Bronchial epithelial cell (primary cell): Measurements from ENCODE around the gene RPP40. TPM values are rescaled to one million over a fixed set of nuclear protein-coding genes. Genes with fewer than 3 reads are reported as not detected.

Experiments used
- DNase-seq: peaks from one replicate; pipeline ENCODE4 v3.0.0-alpha.2; 2010; ENCODE audit warnings: low read depth
- FAIRE-seq: peaks from 2 replicates; lab custom pipeline; 2011; peaks lifted over from hg19 to GRCh38; lab: Jason Lieb, UNC
- H3K27me3 ChIP-seq: 2 replicates; pipeline ENCODE4 v1.5.1; 2011; ENCODE audit warnings: low read length; ENCODE audit not compliant: control insufficient read depth, insufficient read depth
- H3K36me3 ChIP-seq: 2 replicates; pipeline ENCODE4 v1.5.1; 2011; ENCODE audit warnings: low read length; ENCODE audit not compliant: control insufficient read depth, insufficient read depth
- H3K4me3 ChIP-seq: 2 replicates; pipeline ENCODE4 v1.5.1; 2011; ENCODE audit warnings: mild to moderate bottlenecking, low read depth, low read length, control low read depth
- CTCF ChIP-seq: IDR thresholded peaks from 2 replicates; pipeline ENCODE4 v1.5.1; 2011; ENCODE audit warnings: mild to moderate bottlenecking, moderate library complexity, low read length, control low read depth, inconsistent platforms; ENCODE audit not compliant: insufficient read depth, severe bottlenecking
- total RNA-seq: library from RNA; depleted of rRNA; stranded (reverse); fragments of >200 nt; gene quantifications from 2 replicates; pipeline ENCODE4 v1.2.1, GENCODE V29; 2014

The RPP40 gene
- total RNA-seq, 1 donor from 2014 or later: 10.3 TPM

DNA sequence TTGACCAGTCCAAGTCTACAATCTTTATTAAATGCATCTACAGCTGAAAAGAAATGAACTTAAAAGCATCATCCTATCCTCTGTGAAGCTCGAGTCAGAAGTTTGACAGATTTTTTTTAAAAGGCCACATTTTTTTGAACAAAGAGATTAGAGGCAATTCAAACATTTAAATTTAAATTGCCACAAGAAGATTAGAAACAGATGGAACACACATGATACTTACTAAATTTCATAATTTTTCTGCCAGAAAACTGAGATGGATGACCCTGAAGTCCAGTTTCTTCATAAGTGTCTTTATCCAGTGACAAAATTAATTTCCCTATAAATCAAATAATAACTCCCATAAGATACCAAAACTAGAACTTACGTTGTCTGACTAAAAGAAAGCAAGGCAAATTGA is 4.3 kb downstream of the RPP40 start:
- Histone ChIP-seq H3K4me3 (no peak overlapping the region), H3K36me3 (peaks cover 5% of the 10 kb centered on the region), H3K27me3 (no peaks in the 10 kb centered on the region)
- no peak for TF ChIP-seq CTCF
- DNase-seq (no peak), FAIRE-seq (no peak)

DNA sequence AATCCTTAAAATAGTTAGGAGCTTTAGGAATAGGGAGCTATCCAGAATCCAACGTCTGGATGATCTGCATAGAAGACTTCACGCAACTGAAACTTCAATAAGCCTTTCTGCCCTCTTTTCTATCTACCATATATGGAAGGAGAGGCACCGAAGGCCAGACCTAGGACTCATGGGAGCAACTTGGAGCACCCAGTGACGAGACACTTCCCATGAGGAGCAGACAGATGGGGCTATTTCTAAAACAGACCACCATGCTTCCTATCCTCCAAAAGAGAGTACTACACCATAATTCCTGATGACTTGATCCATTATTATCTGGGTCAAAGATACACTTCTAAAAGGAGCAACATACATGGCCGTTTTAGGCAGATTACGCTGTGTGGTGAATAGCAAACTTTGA is 6.0 kb downstream of the RPP40 start:
- DNase-seq: no peak
- no peaks in the 10 kb centered on the region for H3K27me3 ChIP-seq
- peaks cover 5% of the 10 kb centered on the region for H3K36me3 ChIP-seq
- no peak for TF ChIP-seq CTCF
- no peak for FAIRE-seq
- no peak overlapping the region for H3K4me3 ChIP-seq

DNA sequence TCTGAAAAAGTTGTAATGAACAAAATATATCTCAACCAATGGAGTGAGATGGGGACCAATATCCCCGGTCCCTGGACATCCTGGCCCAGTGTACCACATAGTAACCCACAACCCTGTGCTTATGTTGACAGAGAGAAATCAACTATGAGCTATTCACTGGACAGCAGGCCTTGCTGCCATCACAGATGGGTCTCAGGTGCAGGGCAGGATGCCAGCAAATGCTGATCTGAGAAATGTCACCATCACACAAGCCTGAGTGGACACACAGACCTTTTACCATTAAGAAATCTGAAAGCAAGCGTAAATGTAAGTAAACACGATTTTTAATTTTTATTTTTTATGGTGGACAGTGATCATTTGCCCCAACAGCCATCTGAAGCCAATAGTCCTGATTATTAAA is 9.1 kb downstream of the RPP40 start:
- no peak for TF ChIP-seq CTCF
- FAIRE-seq (no peak), DNase-seq (no peak)
- no peak overlapping the region for H3K4me3 ChIP-seq
- H3K27me3 ChIP-seq: no peaks in the 10 kb centered on the region
- H3K36me3 ChIP-seq: peaks cover 2% of the 10 kb centered on the region

DNA sequence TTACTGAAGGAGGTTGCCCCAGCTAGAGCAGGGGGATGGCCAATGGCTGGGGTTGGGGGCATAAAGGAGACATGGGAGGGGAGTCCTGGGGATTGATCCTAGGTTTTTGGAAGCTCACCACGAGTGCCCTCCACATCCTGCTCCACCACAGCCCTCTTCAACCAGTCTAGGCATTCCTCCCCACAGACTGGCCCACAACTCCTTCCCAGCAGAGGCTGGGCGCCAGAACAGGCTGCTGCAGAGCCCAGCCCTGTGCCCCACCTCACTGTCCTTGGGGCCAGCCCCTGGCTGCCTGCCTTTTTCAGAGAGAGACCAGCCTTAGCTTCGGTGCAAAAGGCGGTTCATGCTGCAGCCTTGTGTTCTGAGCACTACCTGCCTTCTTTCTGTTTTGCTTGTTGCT is 16.4 kb downstream of the RPP40 start:
- DNase-seq (no peak), FAIRE-seq (no peak)
- Histone ChIP-seq H3K36me3 (no peaks in the 10 kb centered on the region), H3K27me3 (no peaks in the 10 kb centered on the region), H3K4me3 (no peak overlapping the region)
- TF ChIP-seq CTCF: no peak

GRCh38 chr6:4986999-4987398 is 16.8 kb downstream of the RPP40 start:
- Histone ChIP-seq H3K4me3 (no peak overlapping the region), H3K36me3 (no peaks in the 10 kb centered on the region), H3K27me3 (no peaks in the 10 kb centered on the region)
- FAIRE-seq: no peak
- no peak for DNase-seq
- no peak for TF ChIP-seq CTCF

DNA sequence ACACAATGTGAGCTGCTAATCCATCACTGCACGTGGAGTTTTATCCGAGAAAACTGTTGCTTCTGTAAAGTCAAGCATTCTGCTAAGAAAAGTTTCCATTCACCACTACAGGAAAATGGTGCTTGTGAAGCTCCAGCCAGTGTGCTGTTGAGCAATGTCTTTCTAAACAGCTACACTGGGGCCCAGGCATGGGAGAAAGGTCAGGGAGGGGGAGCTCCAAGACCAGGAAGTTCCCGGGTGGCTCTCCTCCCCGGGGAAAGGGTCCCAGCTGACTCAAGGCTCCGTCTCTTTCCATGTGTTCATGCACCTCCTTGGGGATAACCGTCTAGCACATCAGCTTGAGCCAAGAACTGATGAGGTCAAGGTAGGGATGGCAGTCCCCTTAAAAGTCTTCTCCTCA is 20.5 kb downstream of the RPP40 start:
- H3K4me3 ChIP-seq: no peak overlapping the region
- H3K36me3 ChIP-seq: no peaks in the 10 kb centered on the region
- DNase-seq (no peak), FAIRE-seq (no peak)
- no peaks in the 10 kb centered on the region for H3K27me3 ChIP-seq
- no peak for TF ChIP-seq CTCF
